ENCODE data around the gene LENEP. TPM values are rescaled to one million over a fixed set of nuclear protein-coding genes. Genes with fewer than 3 reads are reported as not detected.

The LENEP gene
- total RNA-seq, 3 donors from 2014 or later: not detected

DNA sequence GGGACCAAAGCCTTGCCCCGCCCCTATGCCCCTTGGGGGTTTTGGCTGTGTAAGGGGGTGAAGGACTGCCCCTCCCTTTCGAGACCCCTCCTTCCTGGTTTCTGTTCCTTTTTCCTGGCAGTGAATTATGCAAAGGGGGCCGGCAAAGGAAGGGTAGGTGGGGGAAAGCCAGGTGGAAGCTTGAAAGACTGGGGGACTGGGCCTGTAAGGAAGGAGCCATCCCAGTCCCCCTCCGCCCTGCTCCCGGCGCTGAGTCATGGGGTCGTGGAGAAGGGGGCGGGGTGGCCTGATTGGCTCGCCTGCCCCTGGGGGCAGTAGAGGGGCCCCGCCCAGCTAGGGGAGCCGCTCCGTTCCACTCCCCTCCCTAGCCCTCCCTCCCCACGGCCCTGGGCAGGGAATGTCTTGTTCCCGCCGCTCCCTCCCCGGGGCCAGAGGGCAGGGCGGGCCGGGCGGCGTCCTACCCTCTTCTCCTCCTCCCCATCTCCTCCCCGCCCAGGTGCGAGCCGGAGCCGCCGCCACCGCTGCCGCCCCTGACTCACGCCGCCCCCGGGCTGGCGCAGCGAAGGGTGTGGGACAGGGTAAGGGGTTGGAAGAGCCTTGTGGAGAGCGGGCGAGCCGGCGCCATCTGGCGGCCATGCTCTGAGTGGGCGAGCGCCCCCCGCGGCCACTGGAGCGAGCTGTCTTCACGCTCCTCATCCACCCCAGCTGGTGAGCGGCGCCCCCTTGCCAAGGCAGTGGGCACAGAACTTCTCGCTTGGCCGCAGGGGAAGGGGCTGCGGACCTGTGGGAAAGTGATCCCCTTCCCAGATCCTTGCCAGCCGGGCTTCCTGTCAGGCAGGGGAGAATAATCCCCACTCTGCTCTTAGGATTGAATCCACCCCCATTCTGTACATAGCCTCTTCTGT lies 23.9 kb downstream of the LENEP start:
- Histone ChIP-seq H3K36me3 (no peaks in the 10 kb centered on the region), H3K4me3 (peak overlapping the region; percentile 44 to 59 (median 47)), H3K9me3 (no peaks in the 10 kb centered on the region), H3K4me1 (peaks cover 0 to 11% of the 10 kb centered on the region in 2 donors), H3K27me3 (no peaks in the 10 kb centered on the region), H3K27ac (peak overlapping the region; percentile 91 to 92)
- TF ChIP-seq, protein P1, sequence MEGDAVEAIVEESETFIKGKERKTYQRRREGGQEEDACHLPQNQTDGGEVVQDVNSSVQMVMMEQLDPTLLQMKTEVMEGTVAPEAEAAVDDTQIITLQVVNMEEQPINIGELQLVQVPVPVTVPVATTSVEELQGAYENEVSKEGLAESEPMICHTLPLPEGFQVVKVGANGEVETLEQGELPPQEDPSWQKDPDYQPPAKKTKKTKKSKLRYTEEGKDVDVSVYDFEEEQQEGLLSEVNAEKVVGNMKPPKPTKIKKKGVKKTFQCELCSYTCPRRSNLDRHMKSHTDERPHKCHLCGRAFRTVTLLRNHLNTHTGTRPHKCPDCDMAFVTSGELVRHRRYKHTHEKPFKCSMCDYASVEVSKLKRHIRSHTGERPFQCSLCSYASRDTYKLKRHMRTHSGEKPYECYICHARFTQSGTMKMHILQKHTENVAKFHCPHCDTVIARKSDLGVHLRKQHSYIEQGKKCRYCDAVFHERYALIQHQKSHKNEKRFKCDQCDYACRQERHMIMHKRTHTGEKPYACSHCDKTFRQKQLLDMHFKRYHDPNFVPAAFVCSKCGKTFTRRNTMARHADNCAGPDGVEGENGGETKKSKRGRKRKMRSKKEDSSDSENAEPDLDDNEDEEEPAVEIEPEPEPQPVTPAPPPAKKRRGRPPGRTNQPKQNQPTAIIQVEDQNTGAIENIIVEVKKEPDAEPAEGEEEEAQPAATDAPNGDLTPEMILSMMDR (IDR thresholded peaks at IDR 0.05): peak; percentile 96 to 100 (median 99)
- peak; percentile 82 to 97 (median 95) for TF ChIP-seq POLR2AphosphoS5 (IDR thresholded peaks at IDR 0.05)
- no peak for TF ChIP-seq POLR2A (IDR thresholded peaks at IDR 0.05)
- intact Hi-C loops (cut with DNase I; ENCODE audit: low total_unique reads): loop anchor here (5.0 kb wide), 1 partner anchor 35 kb away; the partner anchor contains the start of gene ADAM15
- peak; percentile 95 to 97 for DNase-seq (ENCODE audit: low spot score in 2 of 2)

DNA sequence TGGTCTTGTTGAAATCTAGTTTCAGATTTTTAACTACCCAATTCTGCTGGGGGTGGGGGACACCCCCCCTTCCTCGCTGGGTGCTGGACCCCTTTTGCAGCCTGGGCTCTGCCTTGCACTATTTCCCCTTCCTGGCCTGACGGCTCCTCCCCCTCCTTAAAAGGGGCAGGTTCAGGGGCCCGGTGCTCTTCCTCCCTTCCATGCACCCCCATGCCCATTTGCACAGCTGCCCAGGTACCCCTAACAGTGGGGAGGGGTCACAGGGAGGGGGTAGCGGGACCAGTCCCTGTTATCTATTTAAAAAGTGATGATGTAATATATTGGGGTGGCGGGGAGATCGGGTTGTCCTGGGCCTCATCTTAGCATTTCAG lies 24.5 kb downstream of the LENEP start:
- no peak for TF ChIP-seq POLR2AphosphoS5 (IDR thresholded peaks at IDR 0.05)
- TF ChIP-seq POLR2A (IDR thresholded peaks at IDR 0.05): no peak
- TF ChIP-seq, protein P1 (IDR thresholded peaks at IDR 0.05): no peak
- Histone ChIP-seq H3K27ac (peak overlapping the region; percentile 91 to 92), H3K4me1 (peaks cover 3 to 9% of the 10 kb centered on the region in 2 donors), H3K4me3 (peak overlapping the region; percentile 44 to 59 (median 47)), H3K36me3 (no peaks in the 10 kb centered on the region), H3K27me3 (no peaks in the 10 kb centered on the region), H3K9me3 (no peaks in the 10 kb centered on the region)
- intact Hi-C loops (cut with DNase I; ENCODE audit: low total_unique reads): loop anchor here (5.0 kb wide), 1 partner anchor 34 kb away; the partner anchor contains the start of gene ADAM15
- DNase-seq (ENCODE audit: low spot score in 2 of 2): no peak

DNA sequence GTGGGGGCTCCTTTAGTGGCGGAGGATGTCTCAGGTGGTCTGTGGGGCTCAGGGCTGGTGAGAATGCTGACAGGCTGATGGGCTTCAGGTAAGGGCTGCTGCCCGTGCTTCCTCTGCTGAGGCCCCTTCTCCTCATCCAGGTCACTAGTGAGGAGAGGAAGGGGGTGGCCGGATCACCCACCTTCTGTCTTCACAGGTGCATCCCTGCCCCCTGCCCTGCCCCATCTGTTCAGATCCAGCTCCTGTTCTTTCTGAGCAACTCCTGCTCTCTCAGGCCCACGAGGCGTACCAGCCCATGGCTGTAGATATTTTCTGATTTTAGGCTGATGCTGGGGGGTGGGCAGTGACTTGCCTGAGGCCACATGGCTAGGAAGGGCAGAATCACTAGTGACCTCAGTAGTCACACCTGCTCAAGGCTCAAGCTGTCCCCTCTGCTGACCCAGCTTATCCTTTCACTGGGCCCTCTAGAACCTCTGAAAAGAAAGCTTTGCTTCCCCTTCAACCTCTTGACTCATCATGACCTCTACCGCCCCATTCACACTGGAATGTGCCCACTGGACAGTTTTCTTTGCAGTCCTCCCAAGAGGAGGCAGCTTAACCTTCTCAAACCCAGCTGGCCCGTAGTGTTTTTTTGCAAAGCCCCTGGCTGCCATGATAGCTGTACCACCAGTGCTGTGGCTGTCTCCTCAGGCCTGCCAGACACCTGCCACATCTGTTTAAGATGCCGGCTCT lies 25.4 kb downstream of the LENEP start:
- no peaks in the 10 kb centered on the region for H3K27me3 ChIP-seq
- H3K36me3 ChIP-seq: no peaks in the 10 kb centered on the region
- peak overlapping the region; percentile 91 to 92 for H3K27ac ChIP-seq
- TF ChIP-seq POLR2AphosphoS5 (IDR thresholded peaks at IDR 0.05) (no peak), POLR2A (IDR thresholded peaks at IDR 0.05) (no peak)
- TF ChIP-seq, protein P1 (IDR thresholded peaks at IDR 0.05): no peak
- intact Hi-C loops (cut with DNase I; ENCODE audit: low total_unique reads): loop anchor here (5.0 kb wide), 1 partner anchor 34 kb away; the partner anchor contains the start of gene ADAM15
- peaks cover 3 to 9% of the 10 kb centered on the region in 2 donors for H3K4me1 ChIP-seq
- no peak for DNase-seq (ENCODE audit: low spot score in 2 of 2)
- H3K4me3 ChIP-seq: no peak overlapping the region
- no peaks in the 10 kb centered on the region for H3K9me3 ChIP-seq

DNA sequence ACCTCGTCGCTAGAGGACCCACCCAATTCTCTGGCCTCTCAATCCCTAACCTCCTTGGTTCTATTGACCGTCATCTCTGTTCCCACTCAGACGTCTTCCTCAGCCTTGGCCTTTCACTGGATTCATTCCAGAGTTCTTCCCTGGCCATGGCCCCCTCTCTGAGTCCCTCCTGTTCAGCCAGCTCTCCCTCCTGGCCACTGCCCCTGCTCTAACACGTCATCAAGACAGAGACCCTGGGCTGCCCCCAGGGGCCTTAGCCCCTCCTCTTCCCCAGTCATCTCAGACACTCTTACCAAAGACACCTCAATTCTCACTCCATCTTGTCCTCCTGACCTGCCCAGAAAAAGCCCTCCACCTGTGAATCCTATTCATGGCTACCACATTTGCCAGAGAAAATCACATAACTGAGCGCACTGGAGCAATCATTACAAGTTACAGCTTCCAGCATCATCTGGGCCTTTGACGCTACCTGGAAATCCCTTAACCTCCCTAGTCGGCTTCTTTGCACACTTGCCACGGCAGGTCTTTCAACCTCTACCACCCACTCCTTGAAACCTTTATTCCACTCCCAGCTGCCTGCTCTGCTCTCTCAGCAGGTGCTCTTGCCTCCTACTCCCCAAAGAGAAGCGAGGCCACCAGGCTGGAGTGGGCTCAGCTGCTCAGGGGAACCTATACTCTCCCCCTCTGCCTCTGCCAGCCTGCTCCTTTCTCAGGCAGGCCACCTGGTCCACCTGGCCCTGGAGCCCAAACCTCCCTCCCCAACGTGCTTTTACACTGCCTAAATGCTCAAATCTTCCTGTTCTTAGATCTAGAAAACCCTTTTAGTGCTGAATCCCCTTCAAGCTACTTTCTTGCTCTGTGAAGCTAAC lies 26.2 kb downstream of the LENEP start:
- intact Hi-C loops (cut with DNase I; ENCODE audit: low total_unique reads): loop anchor here (5.0 kb wide), 1 partner anchor 33 kb away; the partner anchor contains the start of gene ADAM15
- H3K27ac ChIP-seq: peak overlapping the region; percentile 1 to 92

More for the DNA sequence above, 26.2 kb downstream of the LENEP start:
- Histone ChIP-seq H3K36me3 (no peaks in the 10 kb centered on the region), H3K9me3 (no peaks in the 10 kb centered on the region), H3K27me3 (no peaks in the 10 kb centered on the region), H3K4me1 (peaks cover 3 to 9% of the 10 kb centered on the region in 2 donors), H3K4me3 (no peak overlapping the region)
- no peak for DNase-seq (ENCODE audit: low spot score in 2 of 2)
- TF ChIP-seq POLR2AphosphoS5 (IDR thresholded peaks at IDR 0.05): no peak
- TF ChIP-seq, protein P1 (IDR thresholded peaks at IDR 0.05): no peak
- TF ChIP-seq POLR2A (IDR thresholded peaks at IDR 0.05): no peak
